Panc1 (cell line): ENCODE measurements around the gene FADS2.

Experiments
- POLR2AphosphoS5 ChIP-seq: IDR thresholded peaks from 2 replicates; pipeline ENCODE4 v1.6.1; 2012; ENCODE audit warnings: mild to moderate bottlenecking, low read depth, low read length, moderate library complexity
- TCF7L2 ChIP-seq: IDR thresholded peaks from 2 replicates; pipeline ENCODE4 v1.6.1; 2011; ENCODE audit warnings: mild to moderate bottlenecking, low read depth, low read length, inconsistent platforms
- TF ChIP-seq, protein P1 (sequence below): fragments of 450-650 bp; IDR thresholded peaks from 2 replicates; pipeline ENCODE4 v1.5.1; 2017; ENCODE audit warnings: mild to moderate bottlenecking
- TF ChIP-seq, protein P2 (sequence below), 2 experiments: IDR thresholded peaks; 2 replicates each; pipeline ENCODE4 v1.6.1; 2011 to 2012; ENCODE audit warnings: low read depth in 2 of 2, control low read depth in 1 of 2, low read length in 1 of 2, mild to moderate bottlenecking in 1 of 2, moderate library complexity in 1 of 2; ENCODE audit not compliant: insufficient read depth in 1 of 2

DNA sequence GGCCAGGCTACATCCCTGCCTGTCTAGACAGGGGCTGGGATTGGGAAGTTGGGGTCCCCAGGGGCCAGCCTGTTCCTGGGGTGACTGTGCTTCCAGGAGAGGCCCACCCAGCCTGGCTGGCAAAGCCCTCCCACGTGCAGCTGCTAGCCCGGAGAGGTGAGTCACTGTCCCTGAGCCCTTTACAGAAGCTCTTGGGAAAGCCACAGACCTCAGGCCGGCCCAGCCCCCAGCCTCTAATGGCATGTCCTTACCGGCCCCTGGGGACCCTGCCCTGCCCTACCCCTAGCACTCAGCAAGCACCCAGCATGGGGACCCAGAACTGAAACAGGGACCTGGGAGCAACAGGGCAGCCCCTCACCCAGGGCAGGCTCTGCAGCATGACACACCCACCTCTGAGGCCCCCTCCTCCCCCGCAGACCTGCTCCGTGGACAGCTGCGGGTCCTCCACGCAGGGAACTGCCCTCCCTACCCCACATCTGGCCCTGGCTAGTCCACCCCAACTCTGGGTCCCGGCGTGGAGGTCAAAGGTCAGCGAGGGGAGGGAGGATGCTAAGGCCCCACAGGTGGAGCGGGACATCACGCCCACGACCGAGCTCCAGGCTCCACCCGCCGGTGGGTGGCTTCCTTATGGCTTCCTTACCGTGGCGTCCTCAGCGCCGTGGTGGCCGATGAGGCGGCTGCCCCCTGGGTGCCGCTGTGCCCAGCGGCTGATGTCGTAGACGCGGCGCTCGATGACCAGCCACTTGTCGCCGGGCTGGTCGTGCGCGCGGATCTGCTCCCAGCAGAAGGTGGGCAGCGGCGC lies 62.6 kb downstream of the FADS2 start:
- TF ChIP-seq POLR2AphosphoS5 = no peak
- TF ChIP-seq, protein P1, sequence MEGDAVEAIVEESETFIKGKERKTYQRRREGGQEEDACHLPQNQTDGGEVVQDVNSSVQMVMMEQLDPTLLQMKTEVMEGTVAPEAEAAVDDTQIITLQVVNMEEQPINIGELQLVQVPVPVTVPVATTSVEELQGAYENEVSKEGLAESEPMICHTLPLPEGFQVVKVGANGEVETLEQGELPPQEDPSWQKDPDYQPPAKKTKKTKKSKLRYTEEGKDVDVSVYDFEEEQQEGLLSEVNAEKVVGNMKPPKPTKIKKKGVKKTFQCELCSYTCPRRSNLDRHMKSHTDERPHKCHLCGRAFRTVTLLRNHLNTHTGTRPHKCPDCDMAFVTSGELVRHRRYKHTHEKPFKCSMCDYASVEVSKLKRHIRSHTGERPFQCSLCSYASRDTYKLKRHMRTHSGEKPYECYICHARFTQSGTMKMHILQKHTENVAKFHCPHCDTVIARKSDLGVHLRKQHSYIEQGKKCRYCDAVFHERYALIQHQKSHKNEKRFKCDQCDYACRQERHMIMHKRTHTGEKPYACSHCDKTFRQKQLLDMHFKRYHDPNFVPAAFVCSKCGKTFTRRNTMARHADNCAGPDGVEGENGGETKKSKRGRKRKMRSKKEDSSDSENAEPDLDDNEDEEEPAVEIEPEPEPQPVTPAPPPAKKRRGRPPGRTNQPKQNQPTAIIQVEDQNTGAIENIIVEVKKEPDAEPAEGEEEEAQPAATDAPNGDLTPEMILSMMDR = no peak
- TF ChIP-seq, protein P2, sequence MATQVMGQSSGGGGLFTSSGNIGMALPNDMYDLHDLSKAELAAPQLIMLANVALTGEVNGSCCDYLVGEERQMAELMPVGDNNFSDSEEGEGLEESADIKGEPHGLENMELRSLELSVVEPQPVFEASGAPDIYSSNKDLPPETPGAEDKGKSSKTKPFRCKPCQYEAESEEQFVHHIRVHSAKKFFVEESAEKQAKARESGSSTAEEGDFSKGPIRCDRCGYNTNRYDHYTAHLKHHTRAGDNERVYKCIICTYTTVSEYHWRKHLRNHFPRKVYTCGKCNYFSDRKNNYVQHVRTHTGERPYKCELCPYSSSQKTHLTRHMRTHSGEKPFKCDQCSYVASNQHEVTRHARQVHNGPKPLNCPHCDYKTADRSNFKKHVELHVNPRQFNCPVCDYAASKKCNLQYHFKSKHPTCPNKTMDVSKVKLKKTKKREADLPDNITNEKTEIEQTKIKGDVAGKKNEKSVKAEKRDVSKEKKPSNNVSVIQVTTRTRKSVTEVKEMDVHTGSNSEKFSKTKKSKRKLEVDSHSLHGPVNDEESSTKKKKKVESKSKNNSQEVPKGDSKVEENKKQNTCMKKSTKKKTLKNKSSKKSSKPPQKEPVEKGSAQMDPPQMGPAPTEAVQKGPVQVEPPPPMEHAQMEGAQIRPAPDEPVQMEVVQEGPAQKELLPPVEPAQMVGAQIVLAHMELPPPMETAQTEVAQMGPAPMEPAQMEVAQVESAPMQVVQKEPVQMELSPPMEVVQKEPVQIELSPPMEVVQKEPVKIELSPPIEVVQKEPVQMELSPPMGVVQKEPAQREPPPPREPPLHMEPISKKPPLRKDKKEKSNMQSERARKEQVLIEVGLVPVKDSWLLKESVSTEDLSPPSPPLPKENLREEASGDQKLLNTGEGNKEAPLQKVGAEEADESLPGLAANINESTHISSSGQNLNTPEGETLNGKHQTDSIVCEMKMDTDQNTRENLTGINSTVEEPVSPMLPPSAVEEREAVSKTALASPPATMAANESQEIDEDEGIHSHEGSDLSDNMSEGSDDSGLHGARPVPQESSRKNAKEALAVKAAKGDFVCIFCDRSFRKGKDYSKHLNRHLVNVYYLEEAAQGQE (IDR thresholded peaks at IDR 0.05; ENCODE audit: insufficient read depth in 1 of 2, low read depth in 2 of 2, low read length in 1 of 2) = no peak
- TF ChIP-seq TCF7L2 = no peak
